ENCODE measurements around the gene UBL3. TPM values are rescaled to one million over a fixed set of nuclear protein-coding genes. Genes with fewer than 3 reads are reported as not detected.

UBL3 gene
- total RNA-seq, 2 experiments from 2014 or later = 39.5 to 41.9 TPM

- peaks cover 4% of the 10 kb centered on the region for H3K4me1 ChIP-seq (ENCODE audit: insufficient read depth, low read length)
- no peak for TF ChIP-seq CTCF (IDR thresholded peaks at IDR 0.05)
Observed at GRCh38 chr13:29844441-29844840, 6.0 kb downstream of the UBL3 start.

GRCh38 chr13:29840585-29840984 lies 9.8 kb downstream of the UBL3 start:
- TF ChIP-seq CTCF (IDR thresholded peaks at IDR 0.05) = no peak
- no peaks in the 10 kb centered on the region for H3K27me3 ChIP-seq (ENCODE audit: control insufficient read depth in 1 of 2, insufficient read depth in 2 of 2, low read length in 2 of 2)
- ATAC-seq (ENCODE audit: poor library complexity) (no peak), DNase-seq (no peak)
- H3K9me3 ChIP-seq (ENCODE audit: control insufficient read depth in 1 of 2, insufficient read depth in 1 of 2, low read length in 2 of 2) = no peaks in the 10 kb centered on the region
- ChIA-PET POLR2A (interaction anchor here (0.6 to 5.5 kb wide), 4 partner anchors 9 to 279 kb away, joined by 3 to 33 read pairs (median 12); partner anchors contain the start of gene UBL3), CTCF (interaction anchor here (1.1 kb wide), 1 partner anchor 272 kb away, joined by 4 read pairs; no protein-coding TSS in a partner anchor)
- Mint-ChIP-seq H3K9me3 (no peaks in the 10 kb centered on the region), H3K4me1 (ENCODE audit: low read depth) (peaks cover 81% of the 10 kb centered on the region), H3K36me3 (ENCODE audit: low read depth) (peaks cover 4% of the 10 kb centered on the region), H3K4me3 (no peak overlapping the region), H3K27me3 (no peaks in the 10 kb centered on the region), H3K27ac (no peak overlapping the region)
- H3K4me3 ChIP-seq (ENCODE audit: low read length) = no peak overlapping the region
- H3K36me3 ChIP-seq (ENCODE audit: insufficient read depth, low read length) = no peaks in the 10 kb centered on the region
- H3K27ac ChIP-seq (ENCODE audit: low read depth in 1 of 2, low read length in 2 of 2) = no peak overlapping the region
- H3K4me1 ChIP-seq (ENCODE audit: insufficient read depth, low read length) = peaks cover 3% of the 10 kb centered on the region
- intact Hi-C loops (cut with DNase I, micrococcal nuclease) = no loop called here

More at GRCh38 chr13:29844441-29844840, 6.0 kb downstream of the UBL3 start:
- Histone ChIP-seq H3K9me3 (ENCODE audit: control insufficient read depth in 1 of 2, insufficient read depth in 1 of 2, low read length in 2 of 2) (no peaks in the 10 kb centered on the region), H3K27me3 (ENCODE audit: control insufficient read depth in 1 of 2, insufficient read depth in 2 of 2, low read length in 2 of 2) (no peaks in the 10 kb centered on the region), H3K4me3 (ENCODE audit: low read length) (no peak overlapping the region), H3K27ac (ENCODE audit: low read depth in 1 of 2, low read length in 2 of 2) (no peak overlapping the region), H3K36me3 (ENCODE audit: insufficient read depth, low read length) (no peaks in the 10 kb centered on the region)
- peaks cover 18% of the 10 kb centered on the region for H3K36me3 Mint-ChIP-seq (ENCODE audit: low read depth)
- H3K27ac Mint-ChIP-seq = no peak overlapping the region
- peaks cover 66% of the 10 kb centered on the region for H3K4me1 Mint-ChIP-seq (ENCODE audit: low read depth)
- peak overlapping the region; percentile 1 for H3K4me3 Mint-ChIP-seq
- CTCF ChIA-PET = interaction anchor here (1.1 to 1.4 kb wide), 3 partner anchors 17 to 270 kb away, joined by 3 to 5 read pairs (median 3); no protein-coding TSS in a partner anchor
- no peak for ATAC-seq (ENCODE audit: poor library complexity)
- POLR2A ChIA-PET = interaction anchor here (5.5 kb wide), 1 partner anchor 92 kb away, joined by 33 read pairs; no protein-coding TSS in a partner anchor
- no peaks in the 10 kb centered on the region for H3K27me3 Mint-ChIP-seq
- H3K9me3 Mint-ChIP-seq = no peaks in the 10 kb centered on the region
- DNase-seq = no peak
- intact Hi-C loops (cut with DNase I, micrococcal nuclease) = no loop called here

- POLR2A ChIA-PET = no interaction called here
- peaks cover 25% of the 10 kb centered on the region for H3K36me3 Mint-ChIP-seq (ENCODE audit: low read depth)
Observed at GRCh38 chr13:29835280-29836061, 14.9 kb downstream of the UBL3 start.

More at GRCh38 chr13:29835280-29836061, 14.9 kb downstream of the UBL3 start:
- H3K36me3 ChIP-seq (ENCODE audit: insufficient read depth, low read length) = no peaks in the 10 kb centered on the region
- intact Hi-C loops (cut with DNase I, micrococcal nuclease) = no loop called here
- ATAC-seq (ENCODE audit: poor library complexity) = no peak
- no peak for DNase-seq
- no peaks in the 10 kb centered on the region for H3K9me3 Mint-ChIP-seq
- H3K4me1 ChIP-seq (ENCODE audit: insufficient read depth, low read length) = peaks cover 14% of the 10 kb centered on the region
- H3K4me3 Mint-ChIP-seq = no peak overlapping the region
- no peak overlapping the region for H3K27ac ChIP-seq (ENCODE audit: low read depth in 1 of 2, low read length in 2 of 2)
- TF ChIP-seq CTCF (IDR thresholded peaks at IDR 0.05) = no peak
- no peak overlapping the region for H3K4me3 ChIP-seq (ENCODE audit: low read length)
- no peaks in the 10 kb centered on the region for H3K27me3 ChIP-seq (ENCODE audit: control insufficient read depth in 1 of 2, insufficient read depth in 2 of 2, low read length in 2 of 2)
- CTCF ChIA-PET = no interaction called here
- H3K9me3 ChIP-seq (ENCODE audit: control insufficient read depth in 1 of 2, insufficient read depth in 1 of 2, low read length in 2 of 2) = no peaks in the 10 kb centered on the region
- H3K27ac Mint-ChIP-seq = no peak overlapping the region
- no peaks in the 10 kb centered on the region for H3K27me3 Mint-ChIP-seq
- H3K4me1 Mint-ChIP-seq (ENCODE audit: low read depth) = peaks cover 79% of the 10 kb centered on the region

Measured in CD4-positive, alpha-beta T cell (primary cell).